HG02759 (cell line): ENCODE results near the gene CORO2B.
"Not testable (repeated sequence)": the region's sequence is repeated elsewhere in the genome, so short reads cannot be mapped to it uniquely, and the experiment has no call there.

Source experiments
- ATAC-seq: cut with Tn5 transposase; IDR thresholded peaks from one replicate; pipeline ENCODE4 v1.9.1; 2021; ENCODE audit warnings: mild to moderate bottlenecking, moderate library complexity; ENCODE audit not compliant: unreplicated experiment

CORO2B gene

GRCh38 chr15:68643216-68643830 lies 64.5 kb downstream of the CORO2B start:
- no peak for ATAC-seq

GRCh38 chr15:68644083-68644904 lies 65.5 kb downstream of the CORO2B start:
- no peak for ATAC-seq

- no peak for ATAC-seq
Observed at GRCh38 chr15:68644996-68645395, 66.2 kb downstream of the CORO2B start.

- no peak for ATAC-seq
Observed at GRCh38 chr15:68646156-68646555, 67.4 kb downstream of the CORO2B start.

GRCh38 chr15:68646696-68647095 lies 67.9 kb downstream of the CORO2B start:
- no peak for ATAC-seq

GRCh38 chr15:68647361-68647760 lies 68.6 kb downstream of the CORO2B start:
- not testable (repeated sequence) for ATAC-seq

- no peak for ATAC-seq
Observed at GRCh38 chr15:68650901-68651709, 72.3 kb downstream of the CORO2B start.

- no peak for ATAC-seq
Observed at GRCh38 chr15:68651916-68652525, 73.2 kb downstream of the CORO2B start.

GRCh38 chr15:68653031-68653635 lies 74.3 kb downstream of the CORO2B start:
- ATAC-seq = no peak

- no peak for ATAC-seq
Observed at GRCh38 chr15:68653801-68654200, 75.0 kb downstream of the CORO2B start.

- no peak for ATAC-seq
Observed at GRCh38 chr15:68654786-68655560, 76.2 kb downstream of the CORO2B start.

GRCh38 chr15:68655686-68656437 lies 77.1 kb downstream of the CORO2B start:
- no peak for ATAC-seq

- ATAC-seq = no peak
Observed at GRCh38 chr15:68656438-68656739, 77.6 kb downstream of the CORO2B start.

- no peak for ATAC-seq
Observed at GRCh38 chr15:68658151-68658550, 79.4 kb downstream of the CORO2B start.

GRCh38 chr15:68658641-68659358 lies 80.0 kb downstream of the CORO2B start:
- no peak for ATAC-seq

- no peak for ATAC-seq
Observed at GRCh38 chr15:68663526-68663925, 84.7 kb downstream of the CORO2B start.

- ATAC-seq = no peak
Observed at GRCh38 chr15:68666120-68666811, 87.5 kb downstream of the CORO2B start.

GRCh38 chr15:68666812-68667450 lies 88.1 kb downstream of the CORO2B start:
- no peak for ATAC-seq
